ENCODE results near the gene CALML5. TPM values are rescaled to one million over a fixed set of nuclear protein-coding genes. Genes with fewer than 3 reads are reported as not detected.

CALML5 gene
- total RNA-seq, 2 experiments from 2014 or later: not detected

- Mint-ChIP-seq H3K27ac (no peak overlapping the region), H3K9me3 (no peaks in the 10 kb centered on the region), H3K27me3 (peaks cover 9% of the 10 kb centered on the region), H3K4me1 (no peaks in the 10 kb centered on the region), H3K36me3 (ENCODE audit: low read depth) (no peaks in the 10 kb centered on the region), H3K4me3 (no peak overlapping the region)
- CTCF ChIA-PET: no interaction called here
- no peak for DNase-seq
- POLR2A ChIA-PET: no interaction called here
Measured at GRCh38 chr10:5497948-5498730, 1.2 kb downstream of the CALML5 start.

- Mint-ChIP-seq H3K9me3 (peaks cover 6% of the 10 kb centered on the region), H3K27ac (no peak overlapping the region), H3K36me3 (ENCODE audit: low read depth) (no peaks in the 10 kb centered on the region), H3K4me1 (no peaks in the 10 kb centered on the region), H3K27me3 (peaks cover 9% of the 10 kb centered on the region), H3K4me3 (no peak overlapping the region)
- no peak for DNase-seq
- CTCF ChIA-PET: no interaction called here
- POLR2A ChIA-PET: no interaction called here
Measured at GRCh38 chr10:5497289-5497688, 2.1 kb downstream of the CALML5 start.

GRCh38 chr10:5496261-5497250 lies 2.8 kb downstream of the CALML5 start:
- peaks cover 10% of the 10 kb centered on the region for H3K9me3 Mint-ChIP-seq
- POLR2A ChIA-PET: no interaction called here
- CTCF ChIA-PET: no interaction called here

GRCh38 chr10:5494611-5495010 lies 4.8 kb downstream of the CALML5 start:
- Mint-ChIP-seq H3K4me3 (no peak overlapping the region), H3K36me3 (ENCODE audit: low read depth) (no peaks in the 10 kb centered on the region), H3K27me3 (no peaks in the 10 kb centered on the region), H3K4me1 (no peaks in the 10 kb centered on the region), H3K27ac (no peak overlapping the region), H3K9me3 (peaks cover 10% of the 10 kb centered on the region)
- ChIA-PET CTCF (interaction anchor here (0.6 to 0.9 kb wide), 2 partner anchors 128 to 1693 kb away, joined by 3 to 5 read pairs; no protein-coding TSS in a partner anchor), POLR2A (no interaction called here)
- no peak for DNase-seq

More at GRCh38 chr10:5496261-5497250, 2.8 kb downstream of the CALML5 start:
- peaks cover 8% of the 10 kb centered on the region for H3K27me3 Mint-ChIP-seq
- H3K36me3 Mint-ChIP-seq (ENCODE audit: low read depth): no peaks in the 10 kb centered on the region
- no peak for DNase-seq
- H3K4me1 Mint-ChIP-seq: no peaks in the 10 kb centered on the region
- H3K4me3 Mint-ChIP-seq: no peak overlapping the region
- no peak overlapping the region for H3K27ac Mint-ChIP-seq

GRCh38 chr10:5493691-5494090 lies 5.7 kb downstream of the CALML5 start:
- Mint-ChIP-seq H3K4me3 (no peak overlapping the region), H3K27ac (no peak overlapping the region), H3K9me3 (peaks cover 10% of the 10 kb centered on the region), H3K36me3 (ENCODE audit: low read depth) (no peaks in the 10 kb centered on the region), H3K4me1 (no peaks in the 10 kb centered on the region), H3K27me3 (no peaks in the 10 kb centered on the region)
- DNase-seq: no peak
- CTCF ChIA-PET: no interaction called here
- POLR2A ChIA-PET: no interaction called here

- no peaks in the 10 kb centered on the region for H3K36me3 Mint-ChIP-seq (ENCODE audit: low read depth)
- no peaks in the 10 kb centered on the region for H3K4me1 Mint-ChIP-seq
- H3K27me3 Mint-ChIP-seq: no peaks in the 10 kb centered on the region
- peaks cover 10% of the 10 kb centered on the region for H3K9me3 Mint-ChIP-seq
- ChIA-PET POLR2A (no interaction called here), CTCF (no interaction called here)
- no peak overlapping the region for H3K4me3 Mint-ChIP-seq
- DNase-seq: no peak
- no peak overlapping the region for H3K27ac Mint-ChIP-seq
Measured at GRCh38 chr10:5492929-5493576, 6.3 kb downstream of the CALML5 start.

- Mint-ChIP-seq H3K27ac (no peak overlapping the region), H3K9me3 (peaks cover 10% of the 10 kb centered on the region), H3K27me3 (no peaks in the 10 kb centered on the region), H3K36me3 (ENCODE audit: low read depth) (no peaks in the 10 kb centered on the region), H3K4me3 (no peak overlapping the region), H3K4me1 (peaks cover 4% of the 10 kb centered on the region)
- ChIA-PET CTCF (no interaction called here), POLR2A (no interaction called here)
- DNase-seq: no peak
Measured at GRCh38 chr10:5492322-5492855, 7.0 kb downstream of the CALML5 start.

GRCh38 chr10:5491477-5491876 lies 7.9 kb downstream of the CALML5 start:
- DNase-seq: no peak
- Mint-ChIP-seq H3K4me1 (peaks cover 4% of the 10 kb centered on the region), H3K36me3 (ENCODE audit: low read depth) (no peaks in the 10 kb centered on the region), H3K27ac (no peak overlapping the region), H3K27me3 (peaks cover 2% of the 10 kb centered on the region), H3K9me3 (peaks cover 10% of the 10 kb centered on the region), H3K4me3 (no peak overlapping the region)
- ChIA-PET CTCF (interaction anchor here (1.1 to 1.6 kb wide), 2 partner anchors 8 to 10 kb away, joined by 3 to 6 read pairs; partner anchors contain the start of gene CALML5), POLR2A (no interaction called here)

- Mint-ChIP-seq H3K27me3 (peaks cover 2% of the 10 kb centered on the region), H3K9me3 (peaks cover 10% of the 10 kb centered on the region), H3K4me3 (no peak overlapping the region), H3K36me3 (ENCODE audit: low read depth) (no peaks in the 10 kb centered on the region), H3K4me1 (peaks cover 4% of the 10 kb centered on the region), H3K27ac (no peak overlapping the region)
- ChIA-PET CTCF (interaction anchor here (0.6 to 1.6 kb wide), 3 partner anchors 9 to 1208 kb away, joined by 3 to 6 read pairs (median 3); partner anchors contain the start of gene CALML5), POLR2A (no interaction called here)
- no peak for DNase-seq
Measured at GRCh38 chr10:5490698-5491464, 8.5 kb downstream of the CALML5 start.

GRCh38 chr10:5490032-5490431 lies 9.3 kb downstream of the CALML5 start:
- POLR2A ChIA-PET: no interaction called here
- no peak for DNase-seq
- Mint-ChIP-seq H3K27me3 (peaks cover 3% of the 10 kb centered on the region), H3K4me1 (peaks cover 4% of the 10 kb centered on the region), H3K27ac (no peak overlapping the region), H3K9me3 (peaks cover 10% of the 10 kb centered on the region), H3K4me3 (no peak overlapping the region), H3K36me3 (ENCODE audit: low read depth) (no peaks in the 10 kb centered on the region)
- CTCF ChIA-PET: interaction anchor here (0.6 to 1.6 kb wide), 2 partner anchors 10 to 1207 kb away, joined by 3 to 6 read pairs; partner anchors contain the start of gene CALML5

GRCh38 chr10:5488272-5489161 lies 10.9 kb downstream of the CALML5 start:
- no peak for DNase-seq
- H3K4me1 Mint-ChIP-seq: peaks cover 4% of the 10 kb centered on the region
- peaks cover 10% of the 10 kb centered on the region for H3K9me3 Mint-ChIP-seq
- no peak overlapping the region for H3K4me3 Mint-ChIP-seq
- ChIA-PET POLR2A (no interaction called here), CTCF (interaction anchor here (1.3 kb wide), 1 partner anchor 14 kb away, joined by 3 read pairs; no protein-coding TSS in a partner anchor)
- peak overlapping the region; percentile 25 for H3K27ac Mint-ChIP-seq
- peaks cover 6% of the 10 kb centered on the region for H3K27me3 Mint-ChIP-seq
- H3K36me3 Mint-ChIP-seq (ENCODE audit: low read depth): no peaks in the 10 kb centered on the region
